Right lobe of liver (tissue), 6 donors: ENCODE measurements around the gene PLCB4. TPM values are rescaled to one million over a fixed set of nuclear protein-coding genes. Genes with fewer than 3 reads are reported as not detected.

Experiments used
- ATAC-seq, 4 donors: fragments of 200-7000 bp; cut with Tn5 transposase; one replicate each; pipeline ENCODE4 v1.9.1; 2020; ENCODE audit warnings: mild to moderate bottlenecking in 4 of 4, moderate library complexity in 4 of 4
- DNase-seq, 3 donors: peaks; one replicate each; pipeline ENCODE4 v3.0.0-alpha.2; 2020
- H3K27ac ChIP-seq, 3 donors: fragments of 200-600 bp; one replicate each; pipeline ENCODE4 v1.8.0; 2022
- H3K27me3 ChIP-seq, 2 donors: fragments of 200-600 bp; one replicate each; pipeline ENCODE4 v1.8.0; 2022
- H3K36me3 ChIP-seq, 4 donors: fragments of 200-600 bp; sonication (generic) in 1 of 4; one replicate each; pipeline versions ENCODE4 v1.5.1 to v1.8.0; 2017 to 2022; ENCODE audit warnings: control low read depth in 1 of 4
- H3K4me1 ChIP-seq, 4 donors: fragments of 200-600 bp; sonication (generic) in 1 of 4; one replicate each; pipeline versions ENCODE4 v1.5.1 to v1.8.0; 2017 to 2022; ENCODE audit warnings: control low read depth in 1 of 4
- H3K4me3 ChIP-seq, 3 donors: fragments of 200-600 bp; one replicate each; pipeline ENCODE4 v1.8.0; 2022
- H3K9me3 ChIP-seq, 4 donors: fragments of 200-600 bp; sonication (generic) in 1 of 4; one replicate each; pipeline versions ENCODE4 v1.5.1 to v1.8.0; 2017 to 2022; ENCODE audit warnings: control low read depth in 1 of 4
- CTCF ChIP-seq, 4 donors: fragments of 200-600 bp in 3 of 4; fragments of 450-650 bp in 1 of 4; IDR thresholded peaks; one replicate each; pipeline versions ENCODE4 v1.5.1 to v1.8.0; 2016 to 2022; ENCODE audit warnings: antibody characterized with exemption in 4 of 4, mild to moderate bottlenecking in 2 of 4
- POLR2A ChIP-seq: fragments of 450-650 bp; IDR thresholded peaks from one replicate; pipeline ENCODE4 v1.6.1; 2017; ENCODE audit warnings: antibody characterized with exemption, mild to moderate bottlenecking
- WGBS: methylation state at CpG from one replicate; pipeline ENCODE4 v1.1.6; 2018; ENCODE audit warnings: low coverage, low lambda C conversion rate; ENCODE audit not compliant: insufficient coverage; ENCODE audit errors: missing lambda C conversion rate; 5-methylcytosine and 5-hydroxymethylcytosine counted together
- intact Hi-C, 2 donors: fragments of 100-400 bp; cut with DNase I; formaldehyde crosslinking; loops; one replicate each; pipeline versions ENCODE4 v1.11.2 to v1.14.1; 2022
- total RNA-seq, 6 experiments: library from RNA; depleted of rRNA in 2 of 6; stranded (reverse); fragments of >200 nt in 2 of 6; fragmentation: NEBNext Ultra II Directional in 3 of 6; extraction: Animal tissue kit (Norgen Biotek cat#: 25700) in 3 of 6; gene quantifications; one replicate each; pipeline versions ENCODE4 v1.1.0 to v1.2.4, GENCODE V29; 2016 to 2023
- donor health status: DM: no; HTN: yes; CAD: no.
- donor health status: DM: no; HTN: no; CAD: no.
- donor health status: DM: no; HTN: no; CAD: no.
- donor health status: DM: no; HTN: yes; CAD: no.
- donor health status: DM: no; HTN: yes; CAD: no.

Gene PLCB4
- total RNA-seq, 6 experiments from 2014 or later = 0.04 to 0.20 (median 0.15) TPM

- no peak overlapping the region for H3K4me3 ChIP-seq
- ATAC-seq = no peak
Measured at GRCh38 chr20:9185511-9185910, 116.6 kb downstream of the PLCB4 start.

GRCh38 chr20:9186396-9186795, 117.5 kb downstream of the PLCB4 start:
- Histone ChIP-seq H3K9me3 (no peaks in the 10 kb centered on the region), H3K4me1 (no peaks in the 10 kb centered on the region), H3K4me3 (no peak overlapping the region), H3K36me3 (no peaks in the 10 kb centered on the region), H3K27ac (no peak overlapping the region), H3K27me3 (no peaks in the 10 kb centered on the region)
- intact Hi-C loops = no loop called here
- 39% methylated on average over 5 of the region's 5 CpGs for WGBS
- TF ChIP-seq CTCF (IDR thresholded peaks at IDR 0.05) (no peak), POLR2A (no peak)
- ATAC-seq = no peak
- no peak for DNase-seq

More at GRCh38 chr20:9185511-9185910, 116.6 kb downstream of the PLCB4 start:
- H3K4me1 ChIP-seq = no peaks in the 10 kb centered on the region
- no peaks in the 10 kb centered on the region for H3K27me3 ChIP-seq
- WGBS = 60% methylated on average over 1 of the region's 6 CpGs
- TF ChIP-seq CTCF (IDR thresholded peaks at IDR 0.05) (no peak), POLR2A (no peak)
- no peaks in the 10 kb centered on the region for H3K36me3 ChIP-seq
- intact Hi-C loops = no loop called here
- H3K9me3 ChIP-seq = no peaks in the 10 kb centered on the region
- no peak overlapping the region for H3K27ac ChIP-seq
- no peak for DNase-seq

GRCh38 chr20:9195031-9195430, 126.1 kb downstream of the PLCB4 start:
- Histone ChIP-seq H3K4me3 (no peak overlapping the region), H3K36me3 (no peaks in the 10 kb centered on the region), H3K27ac (no peak overlapping the region), H3K9me3 (no peaks in the 10 kb centered on the region), H3K4me1 (no peaks in the 10 kb centered on the region), H3K27me3 (no peaks in the 10 kb centered on the region)
- intact Hi-C loops = no loop called here
- DNase-seq (no peak), ATAC-seq (no peak)
- WGBS = 72% methylated on average over 6 of the region's 6 CpGs
- TF ChIP-seq POLR2A (no peak), CTCF (IDR thresholded peaks at IDR 0.05) (no peak)

- TF ChIP-seq POLR2A (no peak), CTCF (IDR thresholded peaks at IDR 0.05) (no peak)
- no peaks in the 10 kb centered on the region for H3K4me1 ChIP-seq
- no peaks in the 10 kb centered on the region for H3K9me3 ChIP-seq
- H3K36me3 ChIP-seq = no peaks in the 10 kb centered on the region
- no peak overlapping the region for H3K27ac ChIP-seq
- no peak overlapping the region for H3K4me3 ChIP-seq
- WGBS = 10% methylated on average over 1 of the region's 1 CpG
- ATAC-seq (no peak), DNase-seq (no peak)
- H3K27me3 ChIP-seq = no peaks in the 10 kb centered on the region
- intact Hi-C loops = no loop called here
Measured at GRCh38 chr20:9196110-9196509, 127.2 kb downstream of the PLCB4 start.

GRCh38 chr20:9198460-9198859, 129.6 kb downstream of the PLCB4 start:
- Histone ChIP-seq H3K4me3 (no peak overlapping the region), H3K27me3 (no peaks in the 10 kb centered on the region), H3K27ac (no peak overlapping the region), H3K4me1 (no peaks in the 10 kb centered on the region), H3K9me3 (no peaks in the 10 kb centered on the region), H3K36me3 (no peaks in the 10 kb centered on the region)
- intact Hi-C loops = no loop called here
- ATAC-seq = no peak
- no peak for DNase-seq
- TF ChIP-seq CTCF (IDR thresholded peaks at IDR 0.05) = no peak
- no peak for TF ChIP-seq POLR2A
